Ovary (tissue), 9 donors: ENCODE data around the gene CSH1. TPM values are rescaled to one million over a fixed set of nuclear protein-coding genes. Genes with fewer than 3 reads are reported as not detected.
"Not testable (repeated sequence)": the region's sequence is repeated elsewhere in the genome, so short reads cannot be mapped to it uniquely, and the experiment has no call there.

Experiments used
- DNase-seq, 5 donors: peaks; one replicate each; pipeline ENCODE4 v3.0.0-alpha.2; 2019 to 2020
- H3K27ac ChIP-seq, 2 donors: fragments of 200-600 bp; one replicate each; pipeline versions ENCODE4 v1.5.1 to v1.8.0; 2019 to 2022
- H3K27me3 ChIP-seq: fragments of 200-600 bp; one replicate; pipeline ENCODE4 v1.8.0; 2022
- H3K36me3 ChIP-seq: fragments of 200-600 bp; sonication (generic); one replicate; pipeline ENCODE4 v1.5.1; 2019
- H3K4me1 ChIP-seq: one replicate; pipeline ENCODE4 v1.8.1; 2013; ENCODE audit warnings: mild to moderate bottlenecking, moderate library complexity; ENCODE audit not compliant: insufficient read depth
- H3K4me3 ChIP-seq: fragments of 200-600 bp; sonication (generic); one replicate; pipeline ENCODE4 v1.5.1; 2017
- H3K9me3 ChIP-seq, 2 donors: fragments of 200-600 bp in 1 of 2; sonication (generic) in 1 of 2; one replicate each; pipeline versions ENCODE4 v1.5.1 to v1.8.1; 2013 to 2019; ENCODE audit warnings: mild to moderate bottlenecking in 1 of 2, moderate library complexity in 1 of 2
- CTCF ChIP-seq, 3 donors: fragments of 450-650 bp in 2 of 3; fragments of 200-600 bp in 1 of 3; IDR thresholded peaks; one replicate each; pipeline versions ENCODE4 v1.5.1 to v1.8.0; 2016 to 2022; ENCODE audit warnings: antibody characterized with exemption in 3 of 3, mild to moderate bottlenecking in 1 of 3
- EP300 ChIP-seq: sonication (generic); formaldehyde crosslinking; IDR thresholded peaks from one replicate; pipeline ENCODE4 v1.6.1; 2017; ENCODE audit warnings: antibody characterized with exemption
- POLR2A ChIP-seq: fragments of 450-650 bp; IDR thresholded peaks from one replicate; pipeline ENCODE4 v1.6.1; 2017; ENCODE audit warnings: antibody characterized with exemption, mild to moderate bottlenecking, moderate library complexity
- WGBS, 3 donors: extraction: QIAGEN DNeasy Blood & Tissue Kit in 1 of 3; methylation state at CpG; one replicate each; pipeline versions ENCODE4 v1.1.5 to v1.1.7; 2013 to 2017; 5-methylcytosine and 5-hydroxymethylcytosine counted together
- intact Hi-C, 4 donors: fragments of 100-400 bp; cut with DNase I; formaldehyde crosslinking; loops; one replicate each; pipeline versions ENCODE4 v1.11.0 to v1.15.1; 2022 to 2023
- polyA plus RNA-seq, 2 donors: library from polyadenylated mRNA; stranded (reverse); fragments of 200-250 nt in 1 of 2; fragments of 350-450 nt in 1 of 2; fragmentation: Illumina TruSeq in 1 of 2; extraction: RNeasy Lipid Tissue Mini Kit (QIAGEN cat#74804) in 1 of 2; gene quantifications; one replicate each; pipeline ENCODE4 v1.2.3, GENCODE V29; 2013 to 2014
- total RNA-seq, 7 donors: library from RNA; depleted of rRNA in 2 of 7; stranded (reverse); fragments of >200 nt in 2 of 7; fragmentation: NEBNext Ultra II Directional in 3 of 7; extraction: Animal tissue kit (Norgen Biotek cat#: 25700) in 3 of 7; gene quantifications; one replicate each; pipeline versions ENCODE4 v1.1.0 to v1.2.4, GENCODE V29; 2016 to 2023
- donor health status: DM: no; HTN: no; CAD: no; lungs with moderate emphysema.
- donor health status: DM: no; HTN: no; CAD: no.
- donor health status: Bipolar disorder and iron deficiency.
- donor health status: DM: yes; HTN: yes; CAD: no.
- donor health status: DM: no; HTN: no; CAD: no.
- donor health status: DM: yes; HTN: yes; CAD: no.

The CSH1 gene
- total and polyA plus RNA-seq, 9 donors = not detected

GRCh38 chr17:63916566-63917185, 20.3 kb upstream of the CSH1 start:
- peaks cover 2% of the 10 kb centered on the region for H3K4me1 ChIP-seq
- TF ChIP-seq POLR2A (no peak), EP300 (no peak), CTCF (IDR thresholded peaks at IDR 0.05) (no peak)
- intact Hi-C loops = loop anchor here in 3 of 4 donors (5.0 to 10.0 kb wide), 4 partner anchors 108 to 368 kb away; partner anchors contain the start of genes ERN1 (in 2 of the 3) and ICAM2 (in 1 of the 3)
- peak in 1 of 5 donors; percentile 7 for DNase-seq
- no peak overlapping the region for H3K4me3 ChIP-seq
- no peak overlapping the region for H3K27ac ChIP-seq
- WGBS, 3 donors = 83 to 86% (median 84%) methylated on average over 12 of the region's 12 CpGs
- H3K9me3 ChIP-seq = no peaks in the 10 kb centered on the region
- no peaks in the 10 kb centered on the region for H3K36me3 ChIP-seq
- H3K27me3 ChIP-seq = no peaks in the 10 kb centered on the region

- H3K4me1 ChIP-seq, H3K4me3 ChIP-seq, H3K9me3 ChIP-seq, H3K27ac ChIP-seq, DNase-seq, H3K27me3 ChIP-seq, H3K36me3 ChIP-seq: not testable (repeated sequence)
- WGBS, 3 donors = 79 to 82% (median 79%) methylated on average over 10 of the region's 10 CpGs
- intact Hi-C loops = loop anchor here in 3 of 4 donors (5.0 to 10.0 kb wide), 4 partner anchors 109 to 369 kb away; partner anchors contain the start of genes ERN1 (in 2 of the 3) and ICAM2 (in 1 of the 3)
Measured at GRCh38 chr17:63915753-63916152, 19.4 kb upstream of the CSH1 start.

- H3K36me3 ChIP-seq = no peaks in the 10 kb centered on the region
- H3K27ac ChIP-seq = no peak overlapping the region
- intact Hi-C loops = loop anchor here in 3 of 4 donors (5.0 to 10.0 kb wide), 4 partner anchors 110 to 370 kb away; partner anchors contain the start of genes ERN1 (in 2 of the 3) and ICAM2 (in 1 of the 3)
- H3K9me3 ChIP-seq = no peaks in the 10 kb centered on the region
- no peaks in the 10 kb centered on the region for H3K4me1 ChIP-seq
- no peaks in the 10 kb centered on the region for H3K27me3 ChIP-seq
- WGBS, 3 donors = 92 to 97% (median 93%) methylated on average over 7 of the region's 7 CpGs
- TF ChIP-seq CTCF (IDR thresholded peaks at IDR 0.05) (no peak), EP300 (no peak), POLR2A (no peak)
- H3K4me3 ChIP-seq = no peak overlapping the region
- DNase-seq = no peak
Measured at GRCh38 chr17:63914471-63914870, 18.1 kb upstream of the CSH1 start.

GRCh38 chr17:63911657-63912100, 15.3 kb upstream of the CSH1 start:
- Histone ChIP-seq H3K27ac (no peak overlapping the region), H3K4me1 (no peaks in the 10 kb centered on the region), H3K36me3 (no peaks in the 10 kb centered on the region), H3K4me3 (no peak overlapping the region), H3K27me3 (no peaks in the 10 kb centered on the region), H3K9me3 (no peaks in the 10 kb centered on the region)
- no peak for TF ChIP-seq EP300
- no peak for TF ChIP-seq POLR2A
- peak; percentile 39 to 47 (median 45) for TF ChIP-seq CTCF (IDR thresholded peaks at IDR 0.05)
- WGBS, 3 donors = 34 to 37% (median 36%) methylated on average over 8 of the region's 8 CpGs
- DNase-seq = peak; percentile 31 to 61 (median 53)
- intact Hi-C loops = loop anchor here in 3 of 4 donors (5.0 to 10.0 kb wide), 4 partner anchors 113 to 373 kb away; partner anchors contain the start of genes ERN1 (in 2 of the 3) and ICAM2 (in 1 of the 3)
